ENCODE results near the gene DEFB113. TPM values are rescaled to one million over a fixed set of nuclear protein-coding genes. Genes with fewer than 3 reads are reported as not detected.

Gene DEFB113
- total and polyA plus RNA-seq, 2 donors from 2014 or later: not detected

DNA sequence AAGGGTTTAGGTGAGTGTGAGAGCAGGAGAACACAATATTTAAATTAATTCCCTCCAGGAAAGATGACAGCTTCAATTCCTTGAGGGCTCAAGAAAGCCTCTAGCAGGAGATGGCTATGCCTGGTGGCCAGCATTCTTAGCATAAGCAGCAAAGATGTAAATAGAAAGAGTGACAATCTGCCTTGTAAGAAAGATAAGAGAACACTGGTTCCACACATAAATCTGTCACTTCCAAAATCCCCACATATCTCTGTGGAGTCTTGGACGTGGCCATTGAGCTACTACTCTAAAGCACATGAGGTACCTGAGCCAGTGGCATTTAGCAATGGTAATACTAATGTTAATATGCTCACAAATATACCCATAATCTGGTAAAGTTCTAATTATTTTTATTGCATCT, 34.7 kb downstream of the DEFB113 start:
- intact Hi-C loops (cut with DNase I): no loop called here
- H3K27ac ChIP-seq (ENCODE audit: low read depth in 2 of 2, low read length in 2 of 2): no peak overlapping the region
- no peaks in the 10 kb centered on the region for H3K27me3 ChIP-seq (ENCODE audit: control insufficient read depth, insufficient read depth, low read length)
- H3K4me3 ChIP-seq (ENCODE audit: low read length in 3 of 3): no peak overlapping the region
- DNase-seq: no peak
- H3K9me3 ChIP-seq (ENCODE audit: control insufficient read depth in 2 of 3, insufficient read depth in 1 of 3, low read length in 3 of 3): no peaks in the 10 kb centered on the region
- no peaks in the 10 kb centered on the region for H3K4me1 ChIP-seq (ENCODE audit: control insufficient read depth in 2 of 3, insufficient read depth in 2 of 3, low read depth in 1 of 3, low read length in 3 of 3)
- TF ChIP-seq, protein P1, sequence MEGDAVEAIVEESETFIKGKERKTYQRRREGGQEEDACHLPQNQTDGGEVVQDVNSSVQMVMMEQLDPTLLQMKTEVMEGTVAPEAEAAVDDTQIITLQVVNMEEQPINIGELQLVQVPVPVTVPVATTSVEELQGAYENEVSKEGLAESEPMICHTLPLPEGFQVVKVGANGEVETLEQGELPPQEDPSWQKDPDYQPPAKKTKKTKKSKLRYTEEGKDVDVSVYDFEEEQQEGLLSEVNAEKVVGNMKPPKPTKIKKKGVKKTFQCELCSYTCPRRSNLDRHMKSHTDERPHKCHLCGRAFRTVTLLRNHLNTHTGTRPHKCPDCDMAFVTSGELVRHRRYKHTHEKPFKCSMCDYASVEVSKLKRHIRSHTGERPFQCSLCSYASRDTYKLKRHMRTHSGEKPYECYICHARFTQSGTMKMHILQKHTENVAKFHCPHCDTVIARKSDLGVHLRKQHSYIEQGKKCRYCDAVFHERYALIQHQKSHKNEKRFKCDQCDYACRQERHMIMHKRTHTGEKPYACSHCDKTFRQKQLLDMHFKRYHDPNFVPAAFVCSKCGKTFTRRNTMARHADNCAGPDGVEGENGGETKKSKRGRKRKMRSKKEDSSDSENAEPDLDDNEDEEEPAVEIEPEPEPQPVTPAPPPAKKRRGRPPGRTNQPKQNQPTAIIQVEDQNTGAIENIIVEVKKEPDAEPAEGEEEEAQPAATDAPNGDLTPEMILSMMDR (IDR thresholded peaks at IDR 0.05; ENCODE audit: borderline replicate concordance, extremely low read depth, insufficient read depth): no peak
- H3K9ac ChIP-seq (ENCODE audit: low read length in 3 of 3): no peak overlapping the region
- no peak for FAIRE-seq
- H3K36me3 ChIP-seq (ENCODE audit: control insufficient read depth in 2 of 3, insufficient read depth in 3 of 3, low read length in 3 of 3): no peaks in the 10 kb centered on the region

- Histone ChIP-seq H3K27ac (ENCODE audit: low read depth in 2 of 2, low read length in 2 of 2) (no peak overlapping the region), H3K9ac (ENCODE audit: low read length in 3 of 3) (no peak overlapping the region), H3K4me1 (ENCODE audit: control insufficient read depth in 2 of 3, insufficient read depth in 2 of 3, low read depth in 1 of 3, low read length in 3 of 3) (no peaks in the 10 kb centered on the region), H3K9me3 (ENCODE audit: control insufficient read depth in 2 of 3, insufficient read depth in 1 of 3, low read length in 3 of 3) (no peaks in the 10 kb centered on the region), H3K4me3 (ENCODE audit: low read length in 3 of 3) (no peak overlapping the region), H3K27me3 (ENCODE audit: control insufficient read depth, insufficient read depth, low read length) (no peaks in the 10 kb centered on the region), H3K36me3 (ENCODE audit: control insufficient read depth in 2 of 3, insufficient read depth in 3 of 3, low read length in 3 of 3) (no peaks in the 10 kb centered on the region)
- FAIRE-seq (no peak), DNase-seq (peak in 1 of 5 donors; percentile 69)
- TF ChIP-seq, protein P1 (IDR thresholded peaks at IDR 0.05; ENCODE audit: borderline replicate concordance, extremely low read depth, insufficient read depth): no peak
- intact Hi-C loops (cut with DNase I): no loop called here
Observed at GRCh38 chr6:49933526-49933925, 35.9 kb downstream of the DEFB113 start.

GRCh38 chr6:49929340-49929739, 40.1 kb downstream of the DEFB113 start:
- DNase-seq: no peak
- Histone ChIP-seq H3K4me1 (ENCODE audit: control insufficient read depth in 2 of 3, insufficient read depth in 2 of 3, low read depth in 1 of 3, low read length in 3 of 3) (no peaks in the 10 kb centered on the region), H3K36me3 (ENCODE audit: control insufficient read depth in 2 of 3, insufficient read depth in 3 of 3, low read length in 3 of 3) (no peaks in the 10 kb centered on the region), H3K9me3 (ENCODE audit: control insufficient read depth in 2 of 3, insufficient read depth in 1 of 3, low read length in 3 of 3) (no peaks in the 10 kb centered on the region), H3K4me3 (ENCODE audit: low read length in 3 of 3) (no peak overlapping the region), H3K27ac (ENCODE audit: low read depth in 2 of 2, low read length in 2 of 2) (no peak overlapping the region), H3K9ac (ENCODE audit: low read length in 3 of 3) (no peak overlapping the region), H3K27me3 (ENCODE audit: control insufficient read depth, insufficient read depth, low read length) (no peaks in the 10 kb centered on the region)
- FAIRE-seq: no peak
- TF ChIP-seq, protein P1 (IDR thresholded peaks at IDR 0.05; ENCODE audit: borderline replicate concordance, extremely low read depth, insufficient read depth): no peak
- intact Hi-C loops (cut with DNase I): no loop called here

DNA sequence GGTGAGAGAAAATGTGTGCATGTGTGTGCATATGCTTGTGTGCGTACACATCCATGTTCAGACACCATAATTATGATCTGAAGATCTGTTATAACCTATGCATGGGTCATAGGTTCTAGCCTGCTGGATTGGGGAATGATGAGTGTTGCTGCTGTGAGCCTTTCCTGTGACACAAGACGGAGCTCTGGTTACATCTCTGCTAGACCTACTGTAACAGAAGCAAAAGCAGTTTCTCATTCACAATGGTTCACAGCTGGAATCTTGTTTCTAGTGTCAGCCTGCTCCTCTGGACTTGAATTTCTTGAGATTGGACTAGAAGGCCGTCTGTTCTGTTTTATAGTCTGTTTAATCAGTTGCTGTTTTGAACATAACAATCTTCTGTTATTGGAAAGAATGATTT, 45.6 kb downstream of the DEFB113 start:
- no peak overlapping the region for H3K27ac ChIP-seq (ENCODE audit: low read depth in 2 of 2, low read length in 2 of 2)
- intact Hi-C loops (cut with DNase I): no loop called here
- no peak overlapping the region for H3K4me3 ChIP-seq (ENCODE audit: low read length in 3 of 3)
- peak in 2 of 5 donors; percentile 44 to 45 for DNase-seq
- TF ChIP-seq, protein P1 (IDR thresholded peaks at IDR 0.05; ENCODE audit: borderline replicate concordance, extremely low read depth, insufficient read depth): no peak
- no peaks in the 10 kb centered on the region for H3K36me3 ChIP-seq (ENCODE audit: control insufficient read depth in 2 of 3, insufficient read depth in 3 of 3, low read length in 3 of 3)
- no peaks in the 10 kb centered on the region for H3K27me3 ChIP-seq (ENCODE audit: control insufficient read depth, insufficient read depth, low read length)
- H3K9me3 ChIP-seq (ENCODE audit: control insufficient read depth in 2 of 3, insufficient read depth in 1 of 3, low read length in 3 of 3): no peaks in the 10 kb centered on the region
- H3K9ac ChIP-seq (ENCODE audit: low read length in 3 of 3): no peak overlapping the region
- no peaks in the 10 kb centered on the region for H3K4me1 ChIP-seq (ENCODE audit: control insufficient read depth in 2 of 3, insufficient read depth in 2 of 3, low read depth in 1 of 3, low read length in 3 of 3)
- FAIRE-seq: no peak
